Muscle layer of colon (tissue), 2 donors: ENCODE results near the gene SPCS2.

ENCODE experiments used
- H3K27ac ChIP-seq: one replicate; pipeline ENCODE4 v1.7.0; 2013; ENCODE audit warnings: low read depth, mild to moderate bottlenecking, low read length, moderate library complexity
- H3K27me3 ChIP-seq, 2 donors: one replicate each; pipeline ENCODE4 v1.7.0; 2013; ENCODE audit warnings: low read length in 2 of 2, mild to moderate bottlenecking in 2 of 2; ENCODE audit not compliant: insufficient read depth in 2 of 2, control insufficient read depth in 1 of 2
- H3K36me3 ChIP-seq: one replicate; pipeline ENCODE4 v1.7.0; 2013; ENCODE audit warnings: mild to moderate bottlenecking, low read length; ENCODE audit not compliant: insufficient read depth
- H3K4me1 ChIP-seq: one replicate; pipeline ENCODE4 v1.7.0; 2013; ENCODE audit warnings: mild to moderate bottlenecking, low read length; ENCODE audit not compliant: insufficient read depth
- H3K4me3 ChIP-seq, 2 donors: one replicate each; pipeline ENCODE4 v1.7.0; 2013; ENCODE audit warnings: low read length in 2 of 2, low read depth in 1 of 2, mild to moderate bottlenecking in 1 of 2, moderate library complexity in 1 of 2
- H3K9ac ChIP-seq: one replicate; pipeline ENCODE4 v1.7.0; 2013; ENCODE audit warnings: low read length
- H3K9me3 ChIP-seq: one replicate; pipeline ENCODE4 v1.7.0; 2013; ENCODE audit warnings: mild to moderate bottlenecking, low read length
- donor health status: abdominal sarcoma.
- donor health status: Adenocarcinoma of cecum.

SPCS2 gene

GRCh38 chr11:75028321-75028720 is 79.3 kb downstream of the SPCS2 start:
- Histone ChIP-seq H3K9me3 (no peaks in the 10 kb centered on the region), H3K4me1 (no peaks in the 10 kb centered on the region), H3K36me3 (no peaks in the 10 kb centered on the region), H3K27ac (no peak overlapping the region), H3K4me3 (no peak overlapping the region), H3K9ac (no peak overlapping the region), H3K27me3 (no peaks in the 10 kb centered on the region)
